Activated CD4-positive, alpha-beta T cell treated with anti-CD3 and anti-CD28 coated beads, Interleukin-2, amount 50 U/mL, for 16 hours (primary cell): Measurements from ENCODE around the gene ITGAL.
"Not testable (repeated sequence)": the region's sequence is repeated elsewhere in the genome, so short reads cannot be mapped to it uniquely, and the experiment has no call there.

Experiments
- DNase-seq: peaks from one replicate; pipeline ENCODE4 v3.0.0-alpha.2; 2020

ITGAL gene

DNA sequence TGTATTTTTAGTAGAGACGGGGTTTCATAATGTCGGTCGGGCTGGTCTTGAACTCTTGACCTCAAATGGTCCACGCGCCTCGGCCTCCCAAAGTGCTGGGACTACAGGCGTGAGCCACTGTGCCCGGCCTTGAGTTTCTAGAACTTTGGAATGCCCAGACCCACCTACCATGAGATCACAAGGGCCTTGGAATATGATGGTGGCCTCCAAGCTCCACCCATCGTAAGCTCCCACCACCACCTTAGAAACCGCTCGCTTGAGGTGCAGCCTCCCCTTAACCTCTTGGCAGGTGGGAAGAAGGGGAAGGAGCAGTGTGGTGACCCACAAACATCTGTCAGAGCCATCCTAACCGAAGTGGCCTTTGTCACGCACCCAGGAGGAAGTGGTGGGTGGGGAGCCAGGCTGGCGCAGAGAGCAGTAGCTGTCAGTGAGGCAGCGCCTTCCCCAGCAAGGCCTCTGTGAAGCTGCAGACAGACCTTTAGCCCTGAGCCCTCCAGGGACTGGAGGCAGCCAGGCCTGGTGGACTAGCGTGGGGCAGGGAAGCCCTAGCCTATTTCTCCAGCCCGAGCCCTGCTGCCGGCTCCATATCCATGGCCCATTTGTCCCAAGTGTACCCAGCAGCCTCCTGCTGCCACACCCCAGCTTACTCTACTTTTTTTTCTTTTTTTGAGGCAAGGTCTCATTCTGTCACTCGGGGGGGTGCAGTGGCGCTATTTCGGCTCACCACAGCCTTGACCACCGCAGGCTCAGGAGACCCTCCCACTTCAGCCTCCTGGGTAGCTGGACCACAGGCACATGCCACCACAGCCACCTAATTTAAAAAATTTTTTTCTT is 13.8 kb upstream of the ITGAL start:
- DNase-seq = peak; percentile 97

- no peak for DNase-seq
Measured at GRCh38 chr16:30459456-30459855, 13.1 kb upstream of the ITGAL start.

- DNase-seq = not testable (repeated sequence)
Measured at GRCh38 chr16:30461426-30461825, 11.1 kb upstream of the ITGAL start.

DNA sequence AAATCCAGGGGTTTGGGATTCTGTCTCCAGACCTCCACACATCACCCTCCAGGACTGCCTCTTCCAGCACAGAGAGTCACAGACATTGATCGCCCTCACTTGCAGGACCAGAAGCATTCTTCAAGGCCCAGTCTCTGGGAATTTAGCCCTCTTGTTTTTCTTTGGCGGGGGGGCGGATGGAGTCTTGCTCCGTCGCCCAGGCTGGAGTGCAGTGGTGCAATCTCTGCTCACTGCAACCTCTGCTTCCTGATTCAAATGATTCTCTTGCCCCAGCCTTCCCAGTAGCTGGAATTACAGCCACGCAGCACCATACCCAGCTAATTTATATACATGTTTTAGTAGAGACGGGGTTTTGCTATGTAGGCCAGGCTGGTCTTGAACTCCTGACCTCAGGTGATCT is 8.5 kb upstream of the ITGAL start:
- no peak for DNase-seq

DNA sequence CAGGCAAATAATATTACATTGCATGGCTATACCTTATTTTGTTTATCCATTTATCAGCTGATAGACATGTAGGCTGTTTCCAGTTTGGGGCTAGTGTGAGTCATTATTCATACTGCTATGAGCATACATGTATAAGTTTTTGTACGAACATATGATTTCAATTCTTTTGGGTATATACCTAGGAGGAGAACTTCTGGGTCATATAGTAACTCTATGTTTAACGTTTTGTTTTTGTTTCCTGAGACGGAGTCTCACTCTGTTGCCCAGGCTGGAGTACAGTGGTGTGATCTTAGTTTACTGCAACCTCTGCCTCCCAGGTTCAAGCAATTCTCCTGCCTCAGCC is 2.4 kb upstream of the ITGAL start:
- peak; percentile 66 for DNase-seq

GRCh38 chr16:30470632-30470995 is 1.9 kb upstream of the ITGAL start:
- DNase-seq = no peak

- DNase-seq = peak; percentile 58
Measured at GRCh38 chr16:30473231-30474073, 910 bp downstream of the ITGAL start.

DNA sequence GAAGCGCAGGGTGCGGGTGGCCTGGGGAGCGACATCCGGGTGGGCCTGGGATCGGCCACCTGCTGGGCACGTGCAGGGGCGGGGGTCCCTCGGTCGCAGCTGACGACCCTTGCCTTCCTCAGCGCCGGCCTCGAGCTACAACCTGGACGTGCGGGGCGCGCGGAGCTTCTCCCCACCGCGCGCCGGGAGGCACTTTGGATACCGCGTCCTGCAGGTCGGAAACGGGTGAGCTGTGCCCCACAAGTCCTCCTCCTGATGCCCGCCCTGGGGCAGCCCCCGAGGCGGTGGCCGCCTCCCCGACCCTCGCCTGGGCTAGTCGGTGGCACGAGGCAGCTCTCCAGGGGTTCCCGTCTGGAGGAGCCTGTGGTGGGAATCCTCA is 1.5 kb downstream of the ITGAL start:
- no peak for DNase-seq

DNA sequence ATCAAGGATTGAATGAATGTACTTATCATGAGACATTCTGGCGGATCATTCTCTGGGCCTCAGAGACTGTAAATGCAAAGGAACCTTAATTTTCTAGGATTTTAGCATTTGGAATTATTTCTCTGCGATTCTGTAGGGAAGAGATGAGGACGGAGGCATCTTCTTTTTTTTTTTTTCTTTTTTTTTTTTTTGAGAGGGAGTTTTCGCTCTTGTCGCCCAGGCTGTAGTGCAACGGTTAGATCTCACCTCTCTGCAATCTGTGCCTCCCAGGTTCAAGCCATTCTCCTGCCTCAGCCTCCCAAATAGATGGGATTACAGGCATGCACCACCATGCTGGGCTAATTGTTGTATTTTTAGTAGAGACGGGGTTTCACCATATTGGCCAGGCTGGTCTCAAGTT is 2.1 kb downstream of the ITGAL start:
- DNase-seq = no peak

- no peak for DNase-seq
Measured at GRCh38 chr16:30476991-30477390, 4.4 kb downstream of the ITGAL start.

DNA sequence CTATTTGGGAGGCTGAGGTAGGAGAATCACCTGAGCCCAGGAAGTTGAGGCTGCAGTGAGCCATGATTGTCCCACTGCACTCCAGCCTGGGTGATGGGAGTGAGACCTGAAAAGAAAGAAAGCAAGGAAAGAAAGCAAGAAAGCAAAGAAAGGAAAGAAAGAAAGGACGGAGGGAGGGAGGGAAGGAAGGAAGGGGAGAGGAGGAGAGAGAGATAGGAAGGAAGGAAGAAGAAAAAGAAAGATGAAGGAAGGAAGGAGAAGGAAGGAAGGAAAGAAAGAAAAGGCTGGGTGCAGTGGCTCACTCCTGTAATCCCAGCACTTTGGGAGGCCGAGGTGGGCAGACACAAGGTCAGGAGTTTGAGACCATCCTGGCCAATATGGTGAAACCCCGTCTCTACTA is 5.2 kb downstream of the ITGAL start:
- DNase-seq = not testable (repeated sequence)

GRCh38 chr16:30478766-30479478 is 6.4 kb downstream of the ITGAL start:
- no peak for DNase-seq

- DNase-seq = no peak
Measured at GRCh38 chr16:30481381-30481780, 8.8 kb downstream of the ITGAL start.

GRCh38 chr16:30482366-30482765 is 9.8 kb downstream of the ITGAL start:
- no peak for DNase-seq

DNA sequence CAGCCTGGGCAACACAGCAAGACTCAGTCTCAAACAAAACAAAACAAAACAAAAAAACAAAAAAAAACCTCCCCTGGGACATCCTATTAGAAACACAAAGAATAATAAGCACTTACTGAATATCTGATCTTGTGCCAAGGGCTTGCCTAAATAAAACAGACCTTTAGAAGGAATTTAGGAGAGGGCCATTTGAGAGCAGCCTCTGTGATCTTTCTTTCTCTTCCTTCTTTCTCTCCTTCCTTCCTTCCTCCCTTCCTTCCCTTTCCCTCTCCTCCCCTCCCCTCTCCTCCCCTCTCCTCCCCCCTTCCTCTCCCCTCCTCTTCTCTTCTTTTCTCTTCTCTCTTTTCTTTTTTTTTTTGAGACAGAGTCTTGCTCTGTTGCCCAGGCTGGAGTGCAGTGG is 12.3 kb downstream of the ITGAL start:
- no peak for DNase-seq

DNA sequence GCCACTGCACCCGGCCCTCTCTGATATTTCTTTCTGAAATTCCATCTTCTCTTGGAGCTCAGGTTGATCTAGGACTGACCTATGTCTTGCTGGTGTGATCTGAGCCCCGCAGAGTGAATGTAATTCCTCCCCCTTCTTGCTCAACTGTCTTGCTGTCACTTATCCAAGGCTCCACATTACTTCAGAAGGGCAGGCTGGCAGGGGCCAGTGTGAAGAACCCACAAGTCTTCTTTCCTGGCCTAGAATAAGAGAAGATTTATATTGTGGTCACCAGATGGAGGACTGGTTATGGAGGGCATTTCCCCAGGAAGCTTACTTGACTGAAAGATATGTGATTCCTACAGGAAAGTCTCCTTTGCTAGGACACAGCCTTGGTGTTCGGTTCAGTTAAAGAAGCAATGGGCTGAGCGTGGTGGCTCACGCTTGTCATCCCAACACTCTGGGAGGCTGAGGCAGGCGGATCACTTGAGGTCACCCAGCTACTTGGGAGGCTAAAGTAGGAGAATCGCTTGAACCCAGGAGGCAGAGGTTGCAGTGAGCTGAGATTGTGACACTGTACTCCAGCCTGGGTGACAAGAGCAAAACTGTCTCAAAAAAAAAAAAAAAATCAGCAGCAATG is 13.4 kb downstream of the ITGAL start:
- no peak for DNase-seq

DNA sequence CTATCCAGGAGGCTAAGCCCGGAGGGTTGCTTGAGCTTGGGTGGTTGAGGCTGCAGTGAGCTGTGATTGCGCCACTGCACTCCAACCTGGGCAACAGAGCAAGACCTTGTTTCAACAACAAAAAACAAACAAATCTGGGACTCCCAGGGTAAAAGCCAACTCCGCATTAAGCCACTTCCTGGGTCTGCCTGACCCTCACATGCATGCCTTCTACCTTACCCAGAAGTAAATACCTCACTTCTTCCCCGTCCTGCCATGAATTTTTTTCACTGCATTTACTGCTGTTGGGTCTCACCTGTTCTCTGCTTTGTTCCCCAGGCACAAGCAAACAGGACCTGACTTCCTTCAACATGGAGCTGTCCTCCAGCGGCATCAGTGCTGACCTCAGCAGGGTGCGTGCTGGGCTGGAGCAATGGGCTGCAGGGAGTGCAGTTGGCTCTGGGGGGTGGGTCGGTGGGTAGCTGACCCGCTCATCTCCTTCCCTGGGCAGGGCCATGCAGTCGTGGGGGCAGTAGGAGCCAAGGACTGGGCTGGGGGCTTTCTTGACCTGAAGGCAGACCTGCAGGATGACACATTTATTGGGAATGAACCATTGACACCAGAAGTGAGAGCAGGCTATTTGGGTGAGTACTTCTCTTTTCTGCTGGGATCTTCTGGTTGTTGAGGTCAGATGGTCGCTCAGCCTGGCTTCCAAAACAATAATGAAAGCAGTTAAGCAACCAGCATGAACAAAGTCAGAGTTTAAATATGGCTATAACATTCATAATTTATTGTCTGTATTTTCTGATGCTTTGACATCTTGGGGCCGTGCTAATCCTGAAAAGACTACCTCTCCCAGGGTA is 16.4 kb downstream of the ITGAL start:
- DNase-seq = no peak

DNA sequence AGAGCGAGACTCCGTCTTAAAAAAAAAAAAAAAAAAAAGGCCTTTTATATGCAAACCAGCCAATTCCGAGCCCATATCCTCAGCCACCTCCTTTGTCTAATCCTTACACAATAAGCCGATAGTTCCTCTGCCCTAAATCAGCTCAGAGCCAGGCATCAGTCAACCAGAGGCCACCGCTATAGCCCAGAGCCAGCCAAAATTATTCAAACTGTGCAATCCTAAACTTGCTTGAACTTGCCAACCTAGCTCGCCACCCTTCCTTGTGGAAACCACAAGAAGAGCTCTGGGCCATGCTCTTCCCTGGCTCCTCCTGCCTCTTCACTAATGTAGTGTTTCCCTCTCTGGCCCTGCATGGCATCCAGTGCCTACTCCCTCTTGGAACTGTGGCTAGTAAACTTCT is 17.7 kb downstream of the ITGAL start:
- DNase-seq = no peak

DNA sequence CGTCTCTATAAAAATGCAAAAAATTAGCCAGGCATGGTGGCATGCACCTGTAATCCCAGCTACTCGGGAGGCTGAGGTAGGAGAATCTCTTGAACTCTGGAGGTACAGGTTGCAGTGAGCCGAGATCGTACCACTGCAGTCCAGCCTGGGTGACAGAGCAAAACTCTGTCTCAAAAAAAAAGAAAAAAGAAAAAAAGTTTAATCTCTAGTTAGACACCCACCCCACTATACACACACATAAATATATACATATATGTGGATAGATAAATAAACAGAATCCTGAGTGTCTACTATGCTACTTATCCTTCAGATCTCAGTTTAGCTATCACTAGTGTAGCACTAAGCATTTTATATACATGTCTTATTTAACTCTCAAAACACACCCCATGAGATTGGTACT is 18.7 kb downstream of the ITGAL start:
- no peak for DNase-seq

- no peak for DNase-seq
Measured at GRCh38 chr16:30491744-30492308, 19.3 kb downstream of the ITGAL start.

DNA sequence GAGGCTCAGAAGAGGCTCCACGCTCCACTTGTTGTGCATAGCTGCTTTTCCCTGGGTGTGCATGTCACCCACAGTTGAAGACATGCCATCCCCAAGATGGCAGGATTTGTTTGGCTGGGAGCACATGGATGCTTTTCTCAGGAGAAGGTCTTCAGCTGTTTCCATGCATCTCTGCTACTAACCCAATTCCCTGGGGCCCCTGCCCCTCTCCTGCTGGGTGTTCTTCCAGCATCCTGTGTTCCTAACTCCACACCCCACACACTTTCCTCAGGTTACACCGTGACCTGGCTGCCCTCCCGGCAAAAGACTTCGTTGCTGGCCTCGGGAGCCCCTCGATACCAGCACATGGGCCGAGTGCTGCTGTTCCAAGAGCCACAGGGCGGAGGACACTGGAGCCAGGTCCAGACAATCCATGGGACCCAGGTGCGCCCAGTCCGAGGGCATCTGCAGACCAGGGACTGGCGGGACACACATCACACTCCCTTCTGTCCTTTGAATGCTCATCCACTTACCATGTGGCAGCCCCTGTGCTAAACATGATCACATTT is 21.5 kb downstream of the ITGAL start:
- no peak for DNase-seq

DNA sequence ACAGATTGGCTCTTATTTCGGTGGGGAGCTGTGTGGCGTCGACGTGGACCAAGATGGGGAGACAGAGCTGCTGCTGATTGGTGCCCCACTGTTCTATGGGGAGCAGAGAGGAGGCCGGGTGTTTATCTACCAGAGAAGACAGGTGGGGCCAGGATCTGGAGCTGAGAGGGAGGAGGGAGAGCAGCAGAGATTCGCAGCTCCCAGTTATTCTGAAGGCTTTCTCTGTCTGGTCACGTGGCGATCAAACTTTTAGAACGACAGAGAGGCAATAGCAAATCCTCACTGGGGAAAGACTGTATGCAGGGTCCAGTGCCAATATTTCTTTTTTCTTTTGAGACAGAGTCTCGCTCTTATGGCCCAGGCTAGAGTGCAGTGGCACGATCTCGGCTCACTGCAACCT is 22.2 kb downstream of the ITGAL start:
- no peak for DNase-seq
